Measurements from ENCODE around the gene DNALI1. TPM values are rescaled to one million over a fixed set of nuclear protein-coding genes. Genes with fewer than 3 reads are reported as not detected.
A peak's percentile ranks its signal among the peaks of the same experiment; 100 is the strongest.
"Not testable (repeated sequence)": the region's sequence is repeated elsewhere in the genome, so short reads cannot be mapped to it uniquely, and the experiment has no call there.

DNALI1 gene
- total RNA-seq, 4 donors from 2014 or later, result 0.26 to 13.9 (median 3.9) TPM

GRCh38 chr1:37559080-37559479 lies 2.3 kb downstream of the DNALI1 start:
- Histone ChIP-seq H3K4me1 (no peaks in the 10 kb centered on the region), H3K36me3 (no peaks in the 10 kb centered on the region), H3K9me3 (no peaks in the 10 kb centered on the region), H3K27me3 (no peaks in the 10 kb centered on the region), H3K4me3 (no peak overlapping the region), H3K27ac (no peak overlapping the region)
- TF ChIP-seq, protein P1, sequence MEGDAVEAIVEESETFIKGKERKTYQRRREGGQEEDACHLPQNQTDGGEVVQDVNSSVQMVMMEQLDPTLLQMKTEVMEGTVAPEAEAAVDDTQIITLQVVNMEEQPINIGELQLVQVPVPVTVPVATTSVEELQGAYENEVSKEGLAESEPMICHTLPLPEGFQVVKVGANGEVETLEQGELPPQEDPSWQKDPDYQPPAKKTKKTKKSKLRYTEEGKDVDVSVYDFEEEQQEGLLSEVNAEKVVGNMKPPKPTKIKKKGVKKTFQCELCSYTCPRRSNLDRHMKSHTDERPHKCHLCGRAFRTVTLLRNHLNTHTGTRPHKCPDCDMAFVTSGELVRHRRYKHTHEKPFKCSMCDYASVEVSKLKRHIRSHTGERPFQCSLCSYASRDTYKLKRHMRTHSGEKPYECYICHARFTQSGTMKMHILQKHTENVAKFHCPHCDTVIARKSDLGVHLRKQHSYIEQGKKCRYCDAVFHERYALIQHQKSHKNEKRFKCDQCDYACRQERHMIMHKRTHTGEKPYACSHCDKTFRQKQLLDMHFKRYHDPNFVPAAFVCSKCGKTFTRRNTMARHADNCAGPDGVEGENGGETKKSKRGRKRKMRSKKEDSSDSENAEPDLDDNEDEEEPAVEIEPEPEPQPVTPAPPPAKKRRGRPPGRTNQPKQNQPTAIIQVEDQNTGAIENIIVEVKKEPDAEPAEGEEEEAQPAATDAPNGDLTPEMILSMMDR (IDR thresholded peaks at IDR 0.05), result no peak
- no peak for TF ChIP-seq POLR2A (IDR thresholded peaks at IDR 0.05)
- intact Hi-C loops (cut with DNase I; ENCODE audit: low total_unique reads), result no loop called here
- no peak for DNase-seq

DNA sequence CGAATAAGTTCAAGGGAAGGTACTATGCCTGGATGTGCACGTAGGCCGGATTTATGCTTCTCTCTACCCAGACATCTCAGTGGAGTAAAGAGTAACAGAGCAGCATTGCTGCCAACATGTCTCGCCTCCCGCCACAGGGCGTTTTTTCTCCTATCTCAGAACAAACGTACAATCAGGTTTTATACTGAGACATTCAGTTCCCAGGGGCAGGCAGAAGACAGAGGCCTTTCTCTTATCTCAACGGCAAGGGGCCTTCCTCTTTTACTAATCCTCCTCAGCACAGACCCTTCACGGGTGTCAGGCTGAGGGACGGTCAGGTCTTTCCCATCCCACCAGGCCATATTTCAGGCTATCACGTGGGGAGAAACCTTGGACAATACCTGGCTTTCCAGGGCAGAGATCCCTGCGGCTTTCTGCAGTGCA lies 3.2 kb downstream of the DNALI1 start:
- H3K27me3 ChIP-seq; H3K27ac ChIP-seq; H3K36me3 ChIP-seq; H3K9me3 ChIP-seq; H3K4me3 ChIP-seq; intact Hi-C loops (cut with DNase I; ENCODE audit: low total_unique reads); H3K4me1 ChIP-seq; DNase-seq: not testable (repeated sequence)

GRCh38 chr1:37560401-37561132 lies 3.8 kb downstream of the DNALI1 start:
- no peaks in the 10 kb centered on the region for H3K36me3 ChIP-seq

DNA sequence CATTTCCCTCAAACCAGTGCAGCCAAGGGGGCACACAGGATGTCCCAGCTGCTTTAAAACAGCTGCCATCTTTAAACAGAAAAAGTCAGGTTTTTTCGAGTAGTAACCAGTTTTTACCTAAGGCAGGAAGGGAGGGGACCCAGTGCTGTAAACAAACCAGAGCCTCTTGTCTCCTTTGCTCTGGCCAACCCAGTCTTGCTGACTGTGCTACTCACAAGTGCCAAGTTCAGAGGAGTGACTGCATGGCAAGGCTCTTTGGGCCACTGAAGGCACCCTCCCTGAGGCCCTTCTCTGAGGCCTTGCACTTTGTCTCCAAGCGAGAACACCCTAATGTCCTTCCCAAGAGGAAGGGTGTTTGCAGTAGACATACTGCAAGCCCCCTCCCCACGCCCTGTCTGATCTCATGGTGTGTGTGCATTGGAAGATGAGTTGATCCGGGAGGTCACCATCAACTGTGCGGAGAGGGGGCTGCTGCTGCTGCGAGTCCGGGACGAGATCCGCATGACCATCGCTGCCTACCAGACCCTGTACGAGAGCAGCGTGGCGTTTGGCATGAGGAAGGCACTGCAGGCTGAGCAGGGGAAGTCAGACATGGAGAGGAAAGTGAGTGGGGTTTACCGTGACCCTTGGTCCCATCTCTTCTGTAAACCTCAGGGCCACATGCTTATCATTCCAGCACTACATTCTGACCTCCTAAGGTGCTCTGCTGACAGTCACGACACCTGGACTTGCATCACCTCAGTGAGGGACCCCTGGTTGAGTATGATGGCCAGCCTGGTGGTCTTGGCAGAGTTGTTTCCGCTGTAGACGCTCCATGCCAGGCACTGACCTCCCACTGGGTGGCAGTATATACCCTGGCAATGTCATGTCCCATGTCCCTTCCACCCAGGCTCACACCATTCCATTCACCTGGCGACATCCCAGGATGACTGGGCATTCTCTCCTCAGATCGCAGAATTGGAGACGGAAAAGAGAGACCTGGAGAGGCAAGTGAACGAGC lies 4.7 kb downstream of the DNALI1 start:
- intact Hi-C loops (cut with DNase I; ENCODE audit: low total_unique reads), result no loop called here
- peak; percentile 46 to 51 for DNase-seq
- Histone ChIP-seq H3K4me3 (no peak overlapping the region), H3K4me1 (no peaks in the 10 kb centered on the region), H3K27me3 (no peaks in the 10 kb centered on the region), H3K27ac (no peak overlapping the region), H3K9me3 (no peaks in the 10 kb centered on the region), H3K36me3 (no peaks in the 10 kb centered on the region)
- TF ChIP-seq POLR2A (IDR thresholded peaks at IDR 0.05), result no peak
- TF ChIP-seq, protein P1 (IDR thresholded peaks at IDR 0.05), result peak; percentile 24 to 60 (median 54)

More at GRCh38 chr1:37560401-37561132, 3.8 kb downstream of the DNALI1 start:
- H3K27me3 ChIP-seq, result no peaks in the 10 kb centered on the region
- DNase-seq, result no peak
- H3K27ac ChIP-seq, result no peak overlapping the region
- intact Hi-C loops (cut with DNase I; ENCODE audit: low total_unique reads), result no loop called here
- no peak overlapping the region for H3K4me3 ChIP-seq
- TF ChIP-seq POLR2A (IDR thresholded peaks at IDR 0.05), result no peak
- H3K9me3 ChIP-seq, result no peaks in the 10 kb centered on the region
- no peaks in the 10 kb centered on the region for H3K4me1 ChIP-seq

DNA sequence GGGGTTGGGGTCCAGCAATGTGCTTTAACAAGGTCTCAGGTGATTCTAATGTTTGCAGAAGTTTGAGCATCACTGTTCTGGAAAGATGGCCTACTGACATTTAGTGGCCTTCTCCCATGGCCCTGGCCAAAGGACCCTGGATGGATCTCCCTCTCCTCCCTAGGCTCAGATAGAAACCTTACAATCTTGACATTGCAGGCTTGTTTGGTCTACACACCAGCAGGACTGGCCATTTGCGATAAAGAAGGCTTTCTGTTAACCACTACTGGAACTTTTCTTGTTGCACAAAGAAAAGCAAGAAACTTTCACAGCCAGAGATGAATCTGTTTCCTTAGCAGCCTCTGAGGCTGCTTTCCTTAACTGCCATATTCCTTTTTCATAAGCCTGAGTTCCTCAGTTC lies 6.2 kb downstream of the DNALI1 start:
- H3K27me3 ChIP-seq, result no peaks in the 10 kb centered on the region
- no peak for DNase-seq
- no peaks in the 10 kb centered on the region for H3K9me3 ChIP-seq
- no peak overlapping the region for H3K4me3 ChIP-seq
- no peak overlapping the region for H3K27ac ChIP-seq
- TF ChIP-seq, protein P1 (IDR thresholded peaks at IDR 0.05), result no peak
- no peak for TF ChIP-seq POLR2A (IDR thresholded peaks at IDR 0.05)
- no peaks in the 10 kb centered on the region for H3K36me3 ChIP-seq
- no peaks in the 10 kb centered on the region for H3K4me1 ChIP-seq
- intact Hi-C loops (cut with DNase I; ENCODE audit: low total_unique reads), result no loop called here

GRCh38 chr1:37564892-37565291 lies 8.2 kb downstream of the DNALI1 start:
- no peak for TF ChIP-seq POLR2A (IDR thresholded peaks at IDR 0.05)
- TF ChIP-seq, protein P1 (IDR thresholded peaks at IDR 0.05), result no peak
- no peak for DNase-seq
- Histone ChIP-seq H3K9me3 (no peaks in the 10 kb centered on the region), H3K4me3 (no peak overlapping the region), H3K27ac (no peak overlapping the region), H3K36me3 (no peaks in the 10 kb centered on the region), H3K4me1 (no peaks in the 10 kb centered on the region), H3K27me3 (no peaks in the 10 kb centered on the region)
- intact Hi-C loops (cut with DNase I; ENCODE audit: low total_unique reads), result no loop called here

Measured in uterus (tissue), 4 donors.